SK-N-SH (cell line): Measurements from ENCODE around the gene WIPF3. TPM values are rescaled to one million over a fixed set of nuclear protein-coding genes. Genes with fewer than 3 reads are reported as not detected.

Experiments
- CTCF ChIA-PET: fragments of 300-600, 350-600 bp; formaldehyde crosslinking; extraction: SDS; loops from one replicate; lab custom pipeline; 2021; lab: Yijun Ruan, JAX
- POLR2A ChIA-PET: fragments of 350-600 bp; sonication (Branson Sonifier 250); formaldehyde crosslinking; extraction: SDS; loops from one replicate; lab custom pipeline; 2020; ENCODE audit warnings: antibody characterized with exemption, inconsistent platforms; lab: Yijun Ruan, JAX
- DNase-seq: peaks from one replicate; pipeline ENCODE4 v3.0.0; 2012
- H2AFZ ChIP-seq: fragments of 200-600 bp; sonication (generic); 2 replicates; pipeline ENCODE4 v1.8.1; 2016; ENCODE audit warnings: antibody characterized with exemption, mild to moderate bottlenecking, low read depth
- H3F3A ChIP-seq: fragments of 200-600 bp; sonication (generic); replicated peaks from 2 replicates; pipeline ENCODE3; 2016; ENCODE audit warnings: antibody characterized with exemption, mild to moderate bottlenecking; ENCODE audit not compliant: insufficient read depth
- H3K27ac ChIP-seq, 2 experiments: fragments of 200-500 bp in 1 of 2; fragments of 200-600 bp in 1 of 2; sonication (Bioruptor generic) in 1 of 2; sonication (generic), shearing (Covaris generic) in 1 of 2; 2 replicates each; pipeline versions ENCODE4 v1.5.1 to v1.6.1; 2014 to 2016; ENCODE audit warnings: low read depth in 2 of 2, inconsistent platforms in 1 of 2, low read length in 1 of 2, mild to moderate bottlenecking in 1 of 2, mixed read lengths in 1 of 2
- H3K27me3 ChIP-seq: fragments of 200-600 bp; sonication (generic), shearing (Covaris generic); 2 replicates; pipeline ENCODE4 v1.6.1; 2016; ENCODE audit warnings: mixed run types; ENCODE audit not compliant: insufficient read depth
- H3K36me3 ChIP-seq, 2 experiments: fragments of 200-500 bp in 1 of 2; fragments of 200-600 bp in 1 of 2; sonication (Bioruptor generic) in 1 of 2; sonication (generic) in 1 of 2; replicated peaks in 1 of 2; 2 replicates each; pipeline versions ENCODE3 to v1.5.1; 2014 to 2016; ENCODE audit warnings: low read length in 1 of 2, mild to moderate bottlenecking in 1 of 2; ENCODE audit not compliant: insufficient read depth in 2 of 2, control insufficient read depth in 1 of 2
- H3K4me1 ChIP-seq, 2 experiments: fragments of 200-500 bp in 1 of 2; fragments of 200-600 bp in 1 of 2; sonication (Bioruptor generic) in 1 of 2; sonication (generic), shearing (Covaris generic) in 1 of 2; 2 replicates each; pipeline versions ENCODE4 v1.5.1 to v1.6.1; 2014 to 2016; ENCODE audit warnings: low read depth in 1 of 2, low read length in 1 of 2, mixed run types in 1 of 2; ENCODE audit not compliant: insufficient read depth in 2 of 2, control insufficient read depth in 1 of 2
- H3K4me2 ChIP-seq: fragments of 200-600 bp; sonication (generic), shearing (Covaris generic); 2 replicates; pipeline ENCODE4 v1.6.1; 2017; ENCODE audit warnings: mixed run types
- H3K4me3 ChIP-seq, 2 experiments: fragments of 200-500 bp in 1 of 2; fragments of 200-600 bp in 1 of 2; sonication (Bioruptor generic) in 1 of 2; sonication (generic), shearing (Covaris generic) in 1 of 2; 2 replicates each; pipeline versions ENCODE4 v1.5.1 to v1.8.1; 2014 to 2016; ENCODE audit warnings: low read depth in 2 of 2, inconsistent platforms in 1 of 2, low read length in 1 of 2, mild to moderate bottlenecking in 1 of 2, mixed read lengths in 1 of 2, moderate library complexity in 1 of 2
- H3K79me2 ChIP-seq: fragments of 200-600 bp; sonication (generic); 2 replicates; pipeline ENCODE4 v1.8.1; 2017; ENCODE audit warnings: mild to moderate bottlenecking; ENCODE audit not compliant: insufficient read depth
- H3K9ac ChIP-seq: fragments of 200-600 bp; sonication (generic); 2 replicates; pipeline ENCODE4 v1.6.1; 2017; ENCODE audit warnings: mixed run types
- H3K9me2 ChIP-seq: fragments of 200-600 bp; sonication (generic); 2 replicates; pipeline ENCODE4 v1.6.1; 2017; ENCODE audit warnings: mixed run types
- H3K9me3 ChIP-seq: fragments of 200-600 bp; sonication (generic); 2 replicates; pipeline ENCODE4 v1.6.1; 2017; ENCODE audit warnings: mixed run types, mild to moderate bottlenecking, moderate library complexity
- H4K20me1 ChIP-seq: fragments of 200-600 bp; sonication (generic); 2 replicates; pipeline ENCODE4 v1.6.1; 2017; ENCODE audit warnings: mild to moderate bottlenecking, mixed run types; ENCODE audit not compliant: insufficient read depth
- ELF1 ChIP-seq: IDR thresholded peaks from 2 replicates; pipeline ENCODE4 v1.4.0; 2012
- EZH2phosphoT487 ChIP-seq: fragments of 200-600 bp; sonication (generic); IDR thresholded peaks from 2 replicates; pipeline ENCODE4 v1.6.1; 2017; ENCODE audit warnings: low read depth, mixed run types, mild to moderate bottlenecking, antibody characterized with exemption, moderate library complexity, borderline replicate concordance
- IRF3 ChIP-seq: fragments of 150-350 bp; IDR thresholded peaks from 2 replicates; pipeline ENCODE4 v1.6.1; 2016; ENCODE audit warnings: mild to moderate bottlenecking, low read depth, low read length
- MAX ChIP-seq: IDR thresholded peaks from 2 replicates; pipeline ENCODE4 v1.4.0; 2012; ENCODE audit warnings: low read depth
- MEF2A ChIP-seq: IDR thresholded peaks from 2 replicates; pipeline ENCODE4 v1.4.0; 2012; ENCODE audit warnings: low read depth, borderline replicate concordance
- PBX3 ChIP-seq: IDR thresholded peaks from 2 replicates; pipeline ENCODE4; 2012
- SMC3 ChIP-seq: IDR thresholded peaks from 2 replicates; pipeline ENCODE4 v1.6.1; 2012; ENCODE audit warnings: low read depth, low read length, improper control_type of control experiment
- TEAD4 ChIP-seq: IDR thresholded peaks from 2 replicates; pipeline ENCODE4 v1.4.0; 2012; ENCODE audit warnings: mild to moderate bottlenecking, borderline replicate concordance; ENCODE audit not compliant: insufficient read depth
- USF2 ChIP-seq: fragments of 150-350 bp; IDR thresholded peaks from 2 replicates; pipeline ENCODE4 v1.6.1; 2017; ENCODE audit warnings: antibody characterized with exemption, low read length, low read depth, borderline replicate concordance
- WGBS: methylation state at CpG from one replicate; pipeline ENCODE4 v1.1.6; 2017; ENCODE audit warnings: low lambda C conversion rate; 5-methylcytosine and 5-hydroxymethylcytosine counted together
- polyA plus RNA-seq, 3 experiments: library from polyadenylated mRNA; depleted of rRNA; stranded (reverse); fragments of >200 nt; gene quantifications; 2 replicates each; pipeline ENCODE4 v1.2.3, GENCODE V29; 2012

Gene WIPF3
- polyA plus RNA-seq, 1 of the 3 experiments (the other 2 are of a cell fraction): 0.02 TPM

GRCh38 chr7:29841926-29842701 is 35.8 kb downstream of the WIPF3 start:
- WGBS: 59% methylated on average over 11 of the region's 11 CpGs

More at GRCh38 chr7:29841926-29842701, 35.8 kb downstream of the WIPF3 start:
- Histone ChIP-seq H3K4me1 (peaks cover 0 to 3% of the 10 kb centered on the region in 2 experiments; a peak in 1 of 4 replicates), H3K27ac (no peak overlapping the region)
- TF ChIP-seq SMC3 (no peak), PBX3 (no peak), EZH2phosphoT487 (no peak), MAX (no peak), IRF3 (no peak), MEF2A (no peak), ELF1 (no peak), TEAD4 (no peak), USF2 (no peak)
- TF ChIP-seq, all 33 proteins: peak for 0
- POLR2A ChIA-PET: no interaction called here
- H3K4me2 ChIP-seq: no peak overlapping the region
- DNase-seq: no peak
- no peak overlapping the region for H3K9ac ChIP-seq
- no peaks in the 10 kb centered on the region for H3K9me2 ChIP-seq
- H3F3A ChIP-seq: no peaks in the 10 kb centered on the region
- no peaks in the 10 kb centered on the region for H3K36me3 ChIP-seq
- CTCF ChIA-PET: interaction anchor here (1.3 to 1.5 kb wide), 2 partner anchors 36 to 79 kb away, joined by 5 to 6 read pairs; no protein-coding TSS in a partner anchor
- peaks cover 31% of the 10 kb centered on the region for H3K27me3 ChIP-seq
- no peaks in the 10 kb centered on the region for H3K79me2 ChIP-seq
- no peak overlapping the region for H3K4me3 ChIP-seq
- no peaks in the 10 kb centered on the region for H3K9me3 ChIP-seq
- no peak overlapping the region for H2AFZ ChIP-seq
- no peaks in the 10 kb centered on the region for H4K20me1 ChIP-seq
